ENCODE measurements around the gene GNB1L.
"Not testable (repeated sequence)": the region's sequence is repeated elsewhere in the genome, so short reads cannot be mapped to it uniquely, and the experiment has no call there.

The GNB1L gene

DNA sequence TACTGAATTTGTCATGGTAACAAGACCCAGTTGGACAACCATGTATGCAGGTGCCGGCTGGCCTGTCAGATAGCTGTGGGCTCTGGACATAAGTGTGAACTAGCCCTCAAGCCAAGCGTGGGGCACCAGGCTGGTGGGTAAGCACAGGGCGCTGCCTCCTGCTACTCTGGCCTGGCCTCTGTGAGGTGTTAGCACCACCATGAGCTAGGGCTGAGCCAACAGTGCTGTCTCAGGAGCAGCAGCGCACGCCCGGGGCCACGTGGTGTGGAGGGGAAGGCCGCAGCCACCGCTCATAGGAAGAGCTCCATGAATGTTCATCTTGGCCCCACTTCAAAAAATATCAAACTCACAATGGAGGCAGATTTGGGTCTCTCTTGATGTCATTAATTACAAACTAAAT is 35.3 kb upstream of the GNB1L start:
- H3K4me3 ChIP-seq (ENCODE audit: low read depth in 1 of 5, low read length in 5 of 5) = no peak overlapping the region
- no peaks in the 10 kb centered on the region for H3K9me3 ChIP-seq (ENCODE audit: control insufficient read depth in 5 of 5, low read length in 5 of 5)
- peaks cover 0 to 44% (median 18%) of the 10 kb centered on the region in 5 donors for H3K36me3 ChIP-seq (ENCODE audit: control insufficient read depth in 5 of 5, insufficient read depth in 5 of 5, low read length in 5 of 5)
- peaks cover 2 to 36% (median 15%) of the 10 kb centered on the region in 5 donors for H3K4me1 ChIP-seq (ENCODE audit: control insufficient read depth in 5 of 5, insufficient read depth in 5 of 5, low read length in 5 of 5)
- no peaks in the 10 kb centered on the region for H3K27me3 ChIP-seq (ENCODE audit: control insufficient read depth in 5 of 5, insufficient read depth in 4 of 5, low read length in 5 of 5)
- no peak overlapping the region for H3K27ac ChIP-seq (ENCODE audit: low read depth, low read length)
- H3K9ac ChIP-seq (ENCODE audit: low read length in 5 of 5) = no peak overlapping the region

DNA sequence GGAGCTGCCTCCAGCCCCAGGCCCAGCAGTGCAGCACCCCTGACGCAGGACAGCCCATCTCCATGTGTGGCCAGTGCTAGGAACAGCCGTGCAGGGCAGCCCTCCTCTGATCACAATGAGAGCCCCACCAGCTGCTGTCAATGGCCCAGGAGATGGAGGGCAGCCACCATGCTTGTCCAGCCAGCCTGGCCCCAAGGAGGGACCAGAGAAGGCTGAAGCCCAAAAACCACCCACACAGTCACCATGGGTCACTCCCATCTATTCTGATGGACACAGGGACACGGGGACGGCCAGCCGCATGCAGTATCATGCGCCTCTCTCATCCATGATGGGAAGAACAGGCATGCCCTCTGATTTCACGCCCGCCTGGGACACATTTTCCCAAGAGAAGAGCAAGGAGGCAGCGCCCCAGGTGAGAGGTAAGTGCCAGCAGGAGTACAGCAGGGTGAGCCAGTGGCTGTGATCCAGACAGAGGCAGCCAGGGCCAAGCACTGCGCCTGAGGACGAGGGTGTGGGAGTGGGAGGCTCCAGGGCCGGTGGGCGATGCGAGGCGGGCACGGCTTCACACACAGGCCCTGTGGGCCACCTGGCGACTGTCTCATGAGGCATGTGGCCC is 33.6 kb upstream of the GNB1L start:
- Histone ChIP-seq H3K4me3 (ENCODE audit: low read depth in 1 of 5, low read length in 5 of 5) (no peak overlapping the region), H3K9ac (ENCODE audit: low read length in 5 of 5) (no peak overlapping the region), H3K36me3 (ENCODE audit: control insufficient read depth in 5 of 5, insufficient read depth in 5 of 5, low read length in 5 of 5) (peaks cover 0 to 29% (median 8%) of the 10 kb centered on the region in 5 donors)

DNA sequence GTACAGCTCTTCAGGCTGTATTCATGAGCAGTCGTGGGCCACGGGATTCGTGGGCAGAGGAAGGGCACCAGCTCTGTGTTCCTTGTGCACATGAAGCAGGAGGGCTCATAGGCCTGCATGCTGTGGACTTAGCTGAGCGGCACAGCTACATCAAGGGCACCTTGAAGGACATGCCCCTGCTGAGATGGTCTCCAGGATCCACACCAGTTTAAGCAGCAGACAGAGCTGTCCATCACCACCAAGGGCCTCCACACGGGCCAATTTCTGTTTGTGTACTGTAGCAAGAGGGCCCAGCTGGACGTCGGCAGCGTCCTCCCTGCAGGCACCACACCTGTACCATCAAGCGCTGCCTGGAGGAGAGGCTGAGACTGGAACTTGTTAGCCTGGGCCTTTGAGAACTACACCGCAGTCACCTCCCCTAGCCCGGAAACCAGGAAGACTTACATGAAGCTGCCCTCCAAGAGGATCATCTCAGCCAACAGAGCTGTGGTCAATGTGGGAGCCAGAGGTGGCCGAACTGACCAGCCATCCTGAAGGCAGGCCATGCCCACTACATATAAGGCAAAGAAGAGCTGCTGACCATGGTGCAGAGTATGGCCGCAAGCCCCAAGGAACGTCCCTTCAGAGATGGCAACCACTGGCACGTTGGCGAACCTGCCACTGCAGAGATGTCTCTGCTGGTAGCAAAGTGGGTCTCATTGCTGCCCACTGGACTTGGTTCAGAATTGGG is 32.7 kb upstream of the GNB1L start:
- Histone ChIP-seq H3K4me3 (ENCODE audit: low read depth in 1 of 5, low read length in 5 of 5) (no peak overlapping the region), H3K4me1 (ENCODE audit: control insufficient read depth in 5 of 5, insufficient read depth in 5 of 5, low read length in 5 of 5) (peaks cover 2 to 35% (median 15%) of the 10 kb centered on the region in 5 donors), H3K9me3 (ENCODE audit: control insufficient read depth in 5 of 5, low read length in 5 of 5) (no peaks in the 10 kb centered on the region), H3K36me3 (ENCODE audit: control insufficient read depth in 5 of 5, insufficient read depth in 5 of 5, low read length in 5 of 5) (peaks cover 0 to 28% (median 4%) of the 10 kb centered on the region in 5 donors), H3K27me3 (ENCODE audit: control insufficient read depth in 5 of 5, insufficient read depth in 4 of 5, low read length in 5 of 5) (no peaks in the 10 kb centered on the region), H3K27ac (ENCODE audit: low read depth, low read length) (no peak overlapping the region), H3K9ac (ENCODE audit: low read length in 5 of 5) (no peak overlapping the region)

More for the DNA sequence above, 33.6 kb upstream of the GNB1L start:
- H3K9me3 ChIP-seq (ENCODE audit: control insufficient read depth in 5 of 5, low read length in 5 of 5) = no peaks in the 10 kb centered on the region
- no peak overlapping the region for H3K27ac ChIP-seq (ENCODE audit: low read depth, low read length)
- peaks cover 2 to 36% (median 15%) of the 10 kb centered on the region in 5 donors for H3K4me1 ChIP-seq (ENCODE audit: control insufficient read depth in 5 of 5, insufficient read depth in 5 of 5, low read length in 5 of 5)
- no peaks in the 10 kb centered on the region for H3K27me3 ChIP-seq (ENCODE audit: control insufficient read depth in 5 of 5, insufficient read depth in 4 of 5, low read length in 5 of 5)

DNA sequence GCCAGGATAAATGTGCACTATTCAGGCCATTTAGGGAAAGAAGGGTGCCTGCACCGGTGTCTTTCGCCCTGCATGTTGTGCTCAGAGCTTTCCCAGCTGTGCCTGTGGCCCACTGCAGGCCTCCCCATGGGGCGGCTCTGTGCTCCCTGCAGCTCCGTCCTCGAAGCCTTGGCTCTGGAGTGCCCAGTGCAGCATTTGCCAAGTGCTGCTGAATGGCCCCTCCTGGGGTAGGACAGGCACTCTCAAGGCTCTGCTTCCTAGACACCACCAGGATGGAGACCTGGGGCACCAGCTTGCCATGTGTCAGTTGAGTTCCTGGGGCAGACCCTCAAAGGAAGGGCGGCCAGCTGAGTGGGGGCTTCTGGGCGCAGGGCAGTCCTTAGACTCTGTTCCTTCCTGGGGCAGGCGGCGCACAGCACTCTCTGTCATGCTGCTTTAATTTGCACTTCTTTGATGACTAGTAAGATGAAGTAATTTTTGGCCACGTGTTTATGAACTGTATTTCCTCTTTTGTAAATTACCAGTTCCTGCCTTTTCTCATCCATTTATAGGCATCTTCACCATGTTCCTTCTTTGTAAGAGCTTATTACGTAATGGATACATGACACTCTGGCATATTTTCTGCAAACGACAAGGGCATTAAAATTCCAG is 32.1 kb upstream of the GNB1L start:
- Histone ChIP-seq H3K9me3 (ENCODE audit: control insufficient read depth in 5 of 5, low read length in 5 of 5) (no peaks in the 10 kb centered on the region), H3K27ac (ENCODE audit: low read depth, low read length) (no peak overlapping the region), H3K27me3 (ENCODE audit: control insufficient read depth in 5 of 5, insufficient read depth in 4 of 5, low read length in 5 of 5) (no peaks in the 10 kb centered on the region), H3K9ac (ENCODE audit: low read length in 5 of 5) (no peak overlapping the region), H3K4me3 (ENCODE audit: low read depth in 1 of 5, low read length in 5 of 5) (no peak overlapping the region), H3K4me1 (ENCODE audit: control insufficient read depth in 5 of 5, insufficient read depth in 5 of 5, low read length in 5 of 5) (peaks cover 2 to 32% (median 18%) of the 10 kb centered on the region in 5 donors), H3K36me3 (ENCODE audit: control insufficient read depth in 5 of 5, insufficient read depth in 5 of 5, low read length in 5 of 5) (peaks cover 0 to 22% (median 4%) of the 10 kb centered on the region in 5 donors)

DNA sequence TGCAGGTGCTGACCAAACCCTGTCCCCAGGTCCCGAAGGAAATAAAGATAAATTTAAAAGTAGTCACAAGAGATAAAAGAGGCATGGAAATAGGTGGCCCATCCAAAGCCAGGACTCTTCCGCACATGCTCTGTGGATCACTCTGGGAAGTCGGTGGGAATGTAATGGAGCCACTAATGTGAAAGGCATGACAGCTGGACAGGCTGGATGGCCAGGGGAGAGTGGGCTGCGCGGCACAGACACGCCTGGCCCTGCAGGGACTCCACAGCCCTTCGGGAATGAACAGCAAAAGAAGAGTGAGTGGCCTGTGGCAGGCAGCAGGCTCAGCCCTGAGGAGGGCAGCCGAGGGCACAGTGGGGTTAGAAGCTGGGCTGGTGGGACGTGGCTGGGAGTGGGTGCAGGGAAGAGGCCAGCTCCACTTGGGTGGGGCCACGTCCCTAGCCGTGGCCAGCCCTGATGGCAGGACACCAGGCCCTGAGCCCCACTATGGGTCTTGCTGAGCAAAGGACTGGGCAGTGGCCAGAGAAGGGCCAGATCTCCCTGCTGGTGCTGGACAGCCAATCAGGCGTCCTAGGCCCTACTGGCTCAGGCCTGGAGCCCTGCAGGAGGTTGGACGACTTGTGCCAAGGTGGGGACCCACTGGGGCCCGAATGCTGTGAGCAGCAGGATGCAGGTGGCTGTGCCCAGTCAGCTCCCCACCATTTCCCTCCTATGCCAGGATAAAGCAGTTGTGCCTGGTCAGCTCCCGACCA is 31.3 kb upstream of the GNB1L start:
- peaks cover 2 to 32% (median 23%) of the 10 kb centered on the region in 5 donors for H3K4me1 ChIP-seq (ENCODE audit: control insufficient read depth in 5 of 5, insufficient read depth in 5 of 5, low read length in 5 of 5)
- H3K36me3 ChIP-seq (ENCODE audit: control insufficient read depth in 5 of 5, insufficient read depth in 5 of 5, low read length in 5 of 5) = peaks cover 0 to 17% (median 4%) of the 10 kb centered on the region in 5 donors
- no peak overlapping the region for H3K4me3 ChIP-seq (ENCODE audit: low read depth in 1 of 5, low read length in 5 of 5)
- no peaks in the 10 kb centered on the region for H3K27me3 ChIP-seq (ENCODE audit: control insufficient read depth in 5 of 5, insufficient read depth in 4 of 5, low read length in 5 of 5)
- no peak overlapping the region for H3K9ac ChIP-seq (ENCODE audit: low read length in 5 of 5)
- H3K27ac ChIP-seq (ENCODE audit: low read depth, low read length) = no peak overlapping the region
- H3K9me3 ChIP-seq (ENCODE audit: control insufficient read depth in 5 of 5, low read length in 5 of 5) = no peaks in the 10 kb centered on the region

- Histone ChIP-seq H3K4me1 (ENCODE audit: control insufficient read depth in 5 of 5, insufficient read depth in 5 of 5, low read length in 5 of 5) (peaks cover 2 to 39% (median 23%) of the 10 kb centered on the region in 5 donors), H3K27ac (ENCODE audit: low read depth, low read length) (no peak overlapping the region), H3K4me3 (ENCODE audit: low read depth in 1 of 5, low read length in 5 of 5) (no peak overlapping the region), H3K36me3 (ENCODE audit: control insufficient read depth in 5 of 5, insufficient read depth in 5 of 5, low read length in 5 of 5) (peaks cover 0 to 18% (median 4%) of the 10 kb centered on the region in 5 donors), H3K27me3 (ENCODE audit: control insufficient read depth in 5 of 5, insufficient read depth in 4 of 5, low read length in 5 of 5) (no peaks in the 10 kb centered on the region), H3K9me3 (ENCODE audit: control insufficient read depth in 5 of 5, low read length in 5 of 5) (no peaks in the 10 kb centered on the region), H3K9ac (ENCODE audit: low read length in 5 of 5) (no peak overlapping the region)
Measured at GRCh38 chr22:19884954-19885751, 30.5 kb upstream of the GNB1L start.

DNA sequence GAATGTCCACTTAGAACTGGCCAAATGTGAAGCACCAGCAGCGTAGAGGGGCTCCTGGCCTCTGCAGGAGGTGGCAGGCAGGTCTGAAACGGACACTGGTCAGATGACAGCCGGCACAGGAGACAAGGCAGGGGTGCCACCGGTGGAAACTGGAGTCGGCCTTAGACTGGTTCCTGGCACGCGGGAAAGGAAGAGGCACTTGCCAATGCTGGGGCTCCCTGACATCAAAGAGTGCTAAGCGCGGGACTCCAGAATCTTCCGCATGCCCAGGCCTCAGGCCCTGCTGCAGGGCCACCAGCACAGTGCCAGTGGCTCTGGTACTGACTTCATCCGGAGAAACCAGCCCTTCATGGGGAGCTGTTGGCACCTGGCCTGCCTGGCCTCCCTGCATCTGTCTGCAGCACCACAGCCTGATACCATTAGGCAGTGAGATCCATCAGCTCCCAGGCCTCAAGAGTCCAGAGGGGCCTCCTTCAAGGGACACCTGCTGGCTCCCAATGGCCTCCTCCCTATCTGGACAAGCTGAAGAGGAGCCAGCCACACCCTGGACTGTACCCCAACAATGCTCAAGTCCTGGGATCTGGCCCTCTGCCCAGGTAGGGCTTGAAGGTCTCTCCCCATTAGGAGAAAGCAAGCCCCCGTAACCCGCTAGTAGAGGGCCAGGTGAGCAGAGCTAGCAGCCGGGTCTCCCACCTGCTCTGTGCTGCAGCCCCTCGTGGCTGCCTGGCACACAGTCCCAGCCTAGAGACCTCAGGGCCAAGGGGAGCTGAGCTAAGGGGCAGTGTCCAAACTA is 29.7 kb upstream of the GNB1L start:
- Histone ChIP-seq H3K9me3 (ENCODE audit: control insufficient read depth in 5 of 5, low read length in 5 of 5) (no peaks in the 10 kb centered on the region), H3K27me3 (ENCODE audit: control insufficient read depth in 5 of 5, insufficient read depth in 4 of 5, low read length in 5 of 5) (no peaks in the 10 kb centered on the region), H3K27ac (ENCODE audit: low read depth, low read length) (no peak overlapping the region), H3K4me1 (ENCODE audit: control insufficient read depth in 5 of 5, insufficient read depth in 5 of 5, low read length in 5 of 5) (peaks cover 2 to 39% (median 23%) of the 10 kb centered on the region in 5 donors), H3K36me3 (ENCODE audit: control insufficient read depth in 5 of 5, insufficient read depth in 5 of 5, low read length in 5 of 5) (peaks cover 0 to 24% (median 5%) of the 10 kb centered on the region in 5 donors), H3K9ac (ENCODE audit: low read length in 5 of 5) (no peak overlapping the region), H3K4me3 (ENCODE audit: low read depth in 1 of 5, low read length in 5 of 5) (no peak overlapping the region)

GRCh38 chr22:19883446-19883845 is 28.8 kb upstream of the GNB1L start:
- not testable (repeated sequence) for H3K27ac ChIP-seq (ENCODE audit: low read depth, low read length); H3K4me3 ChIP-seq (ENCODE audit: low read depth in 1 of 5, low read length in 5 of 5); H3K9ac ChIP-seq (ENCODE audit: low read length in 5 of 5); H3K9me3 ChIP-seq (ENCODE audit: control insufficient read depth in 5 of 5, low read length in 5 of 5); H3K27me3 ChIP-seq (ENCODE audit: control insufficient read depth in 5 of 5, insufficient read depth in 4 of 5, low read length in 5 of 5)
- Histone ChIP-seq H3K4me1 (ENCODE audit: control insufficient read depth in 5 of 5, insufficient read depth in 5 of 5, low read length in 5 of 5) (peaks cover 2 to 39% (median 23%) of the 10 kb centered on the region in 5 donors), H3K36me3 (ENCODE audit: control insufficient read depth in 5 of 5, insufficient read depth in 5 of 5, low read length in 5 of 5) (peaks cover 0 to 20% (median 6%) of the 10 kb centered on the region in 5 donors)

Measured in subcutaneous abdominal adipose tissue (tissue), 5 donors.